HG03575 (cell line): ENCODE results near the gene ACP2.

Experiments used
- ATAC-seq: cut with Tn5 transposase; IDR thresholded peaks from one replicate; pipeline ENCODE4 v1.9.1; 2021; ENCODE audit not compliant: unreplicated experiment, insufficient number of reproducible peaks, low FRiP score; ENCODE audit errors: extremely low read depth

Gene ACP2

DNA sequence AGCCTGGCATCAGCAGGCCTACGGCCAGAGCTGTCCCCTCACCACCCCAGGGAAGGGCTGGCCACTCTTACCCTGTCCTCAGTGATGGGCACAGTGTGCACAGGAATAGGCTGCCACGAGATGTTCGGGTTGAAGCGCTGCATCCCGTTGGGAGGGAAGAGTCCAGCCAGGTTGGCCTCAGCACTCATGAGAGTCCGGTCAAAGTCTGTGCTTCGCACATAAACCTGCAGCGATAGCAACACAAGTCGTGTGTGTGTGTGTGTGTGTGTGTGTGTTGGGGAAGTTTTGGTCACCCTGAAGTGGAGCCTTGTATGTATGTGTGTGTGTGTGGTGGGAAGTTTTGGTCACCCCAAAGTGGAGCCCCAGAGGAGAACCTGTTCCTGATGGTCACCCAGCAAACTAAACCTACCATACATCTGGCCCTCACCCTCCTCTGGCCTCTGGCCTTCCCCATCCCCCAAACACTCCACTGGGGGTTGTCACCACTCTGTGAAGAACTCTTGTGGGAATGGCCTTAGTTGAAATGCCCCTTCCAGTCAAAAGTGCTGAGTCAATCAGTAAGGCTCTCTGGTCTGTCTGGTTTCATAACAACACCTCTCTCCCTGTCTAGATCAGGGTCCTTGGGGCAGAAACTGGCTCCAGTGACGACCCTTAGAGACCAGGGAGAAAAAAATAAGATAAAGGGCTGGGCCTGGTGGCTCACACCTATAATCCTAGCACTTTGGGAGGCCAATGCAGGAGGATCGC lies 2.8 kb downstream of the ACP2 start:
- ATAC-seq, result no peak

GRCh38 chr11:47244448-47245350 lies 3.9 kb downstream of the ACP2 start:
- no peak for ATAC-seq

GRCh38 chr11:47243454-47243853 lies 5.2 kb downstream of the ACP2 start:
- ATAC-seq, result no peak

- ATAC-seq, result no peak
Observed at GRCh38 chr11:47242596-47243192, 5.9 kb downstream of the ACP2 start.

GRCh38 chr11:47241841-47242301 lies 6.7 kb downstream of the ACP2 start:
- no peak for ATAC-seq

- ATAC-seq, result no peak
Observed at GRCh38 chr11:47239852-47240251, 8.8 kb downstream of the ACP2 start.

- no peak for ATAC-seq
Observed at GRCh38 chr11:47236482-47236881, 12.1 kb downstream of the ACP2 start.

GRCh38 chr11:47235163-47235562 lies 13.5 kb downstream of the ACP2 start:
- no peak for ATAC-seq

GRCh38 chr11:47234669-47235100 lies 13.9 kb downstream of the ACP2 start:
- ATAC-seq, result no peak

GRCh38 chr11:47233989-47234668 lies 14.5 kb downstream of the ACP2 start:
- ATAC-seq, result no peak

DNA sequence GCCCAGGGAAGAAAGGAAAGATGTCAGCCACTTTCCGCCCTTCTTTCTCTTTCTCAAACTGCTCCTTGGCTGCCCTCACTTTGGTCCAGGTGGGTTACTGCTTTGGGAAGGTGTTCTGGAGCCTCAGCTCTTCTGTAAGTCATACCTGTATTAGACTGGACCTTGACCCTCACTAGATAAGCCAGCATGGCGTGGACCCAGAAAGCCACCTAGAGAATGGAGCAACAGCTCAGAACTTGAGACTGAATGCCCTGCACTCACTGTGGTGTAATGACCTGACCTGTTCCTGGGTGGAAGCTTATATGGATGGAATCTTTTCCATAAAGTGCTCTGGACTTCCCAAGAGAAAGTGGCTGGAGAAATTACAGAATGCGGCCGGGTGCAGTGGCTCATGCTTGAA lies 15.6 kb downstream of the ACP2 start:
- ATAC-seq, result no peak

DNA sequence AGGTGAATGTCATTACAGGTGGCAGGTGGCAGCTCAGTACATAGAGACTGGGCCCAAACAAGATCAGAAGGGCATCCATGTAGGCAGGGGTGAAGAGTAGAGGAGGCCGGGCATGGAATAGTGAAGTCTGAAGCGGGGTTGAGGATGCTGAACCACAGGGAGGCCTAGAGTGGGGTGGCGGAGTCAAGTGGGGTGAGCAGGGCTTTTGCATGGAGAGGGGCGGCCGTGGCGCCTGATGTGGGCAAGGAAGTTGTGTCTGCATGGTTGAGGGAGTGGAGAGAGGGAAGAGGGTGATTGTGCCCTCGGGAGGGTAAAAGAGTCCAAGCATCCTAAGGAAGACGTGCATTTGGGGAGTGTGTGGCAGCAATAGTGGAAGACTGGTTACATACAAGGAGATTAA lies 19.5 kb downstream of the ACP2 start:
- ATAC-seq, result no peak

DNA sequence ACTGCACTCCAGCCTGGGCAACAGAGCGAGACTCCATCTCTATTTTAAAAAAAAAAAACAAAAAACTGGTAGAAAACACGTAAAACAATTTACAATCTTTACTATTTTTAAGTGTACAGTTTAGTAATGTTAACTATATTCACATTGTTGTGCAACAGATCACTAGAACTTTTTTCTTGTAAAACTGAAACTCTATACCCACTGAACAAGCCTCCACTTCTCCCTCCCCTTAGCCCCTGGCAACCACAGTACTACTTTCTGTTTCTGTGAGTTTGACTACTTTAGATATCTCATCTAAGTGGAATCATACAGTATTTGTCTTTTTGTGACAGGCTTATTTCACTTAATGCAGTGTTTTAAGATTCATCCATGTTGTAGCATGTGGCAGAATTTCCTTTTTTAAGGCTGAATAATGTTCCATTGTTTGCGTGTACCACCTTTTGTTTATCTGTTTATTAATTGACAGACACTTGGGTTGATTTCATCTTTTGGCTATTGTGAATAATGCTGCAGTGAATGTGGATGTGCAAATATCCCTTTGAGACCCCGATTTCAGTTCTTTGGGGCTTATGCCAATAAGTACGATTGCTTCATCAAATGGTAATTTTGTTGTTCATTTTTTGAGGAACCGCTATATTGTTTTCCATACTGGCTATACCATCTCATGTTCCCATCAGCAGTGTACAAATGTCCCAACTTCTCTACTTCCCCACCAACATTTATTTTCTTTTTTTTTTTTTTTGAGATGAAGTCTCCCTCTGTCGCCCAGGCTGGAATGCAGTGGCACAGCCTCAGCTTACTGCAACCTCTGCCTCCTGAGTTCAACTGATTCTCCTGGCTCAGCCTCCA lies 22.8 kb downstream of the ACP2 start:
- ATAC-seq, result no peak

DNA sequence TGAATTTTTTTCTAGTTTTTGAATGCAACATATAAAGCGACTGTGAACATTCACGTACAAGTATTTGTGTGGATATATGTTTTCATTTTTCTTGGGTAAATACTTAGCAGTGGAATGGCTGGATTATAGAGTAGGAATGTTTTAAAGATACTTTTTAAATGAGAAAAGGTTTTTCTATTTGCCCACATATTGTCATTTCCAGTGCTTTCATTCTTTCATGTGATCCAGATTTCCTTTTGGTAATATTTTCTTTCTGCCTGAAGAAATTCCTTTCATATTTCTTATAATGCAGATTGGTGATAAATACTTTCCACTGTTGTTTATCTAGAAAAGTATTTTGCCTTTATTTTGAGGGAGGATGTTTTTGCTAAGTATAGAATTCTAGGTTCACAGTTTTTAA lies 25.9 kb downstream of the ACP2 start:
- no peak for ATAC-seq

DNA sequence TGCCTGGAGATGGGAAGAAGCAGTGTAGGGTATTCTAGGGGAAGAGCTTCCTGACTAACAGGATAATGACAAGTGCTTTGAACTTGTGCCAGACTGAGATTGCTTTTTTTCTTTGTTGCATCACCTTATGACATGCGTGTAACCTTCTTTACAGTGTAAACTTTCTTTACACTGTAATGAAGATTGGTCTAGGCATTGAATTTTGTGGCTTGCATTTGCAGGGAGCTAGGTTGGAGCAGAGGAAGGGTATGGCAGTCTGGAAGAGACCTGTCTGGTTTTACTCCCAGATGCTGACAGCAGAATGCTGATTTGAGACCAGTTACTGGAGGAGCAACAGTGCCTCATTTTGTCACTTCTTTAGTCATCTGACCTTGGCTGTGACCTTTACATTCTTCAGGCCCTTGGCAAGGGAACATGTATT lies 28.2 kb downstream of the ACP2 start:
- ATAC-seq, result no peak

- no peak for ATAC-seq
Observed at GRCh38 chr11:47216121-47216798, 32.4 kb downstream of the ACP2 start.

DNA sequence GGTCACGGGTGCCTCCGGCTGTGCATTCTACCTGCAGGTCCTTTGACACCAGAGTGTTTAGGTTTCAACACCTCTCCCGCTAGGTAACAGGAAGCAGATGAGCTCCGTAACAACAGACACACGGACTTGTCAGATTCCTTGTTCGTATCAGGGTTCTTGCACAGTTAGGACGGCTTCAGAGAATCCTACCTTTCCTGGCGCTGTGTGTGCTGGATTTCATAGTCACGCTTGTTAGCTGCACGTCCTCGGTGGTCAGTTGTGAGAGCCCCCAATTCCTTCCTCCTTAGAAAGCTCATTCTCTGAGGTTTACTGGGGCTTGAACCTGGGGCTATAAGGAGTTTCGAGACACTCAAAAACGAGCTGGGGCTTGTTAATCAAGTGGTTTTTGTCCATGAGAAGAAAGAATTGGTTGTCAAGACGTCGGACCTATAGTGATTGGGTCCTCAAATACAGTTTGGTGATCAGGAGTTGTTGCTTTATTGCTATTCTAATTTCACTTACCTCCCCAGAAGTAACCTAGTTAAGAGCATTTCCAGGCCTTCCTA lies 33.2 kb downstream of the ACP2 start:
- no peak for ATAC-seq
